Stomach (tissue), 9 donors: ENCODE results near the gene APRT. TPM values are rescaled to one million over a fixed set of nuclear protein-coding genes. Genes with fewer than 3 reads are reported as not detected.
A peak's percentile ranks its signal among the peaks of the same experiment; 100 is the strongest.

Experiments used
- DNase-seq, 2 donors: peaks; one replicate each; pipeline versions ENCODE4 v3.0.0 to v3.0.0-alpha.2; 2013 to 2019
- H3K27ac ChIP-seq, 5 donors: fragments of 200-600 bp in 4 of 5; sonication (generic) in 4 of 5; one replicate each; pipeline ENCODE4 v1.5.1; 2013 to 2019; ENCODE audit warnings: mild to moderate bottlenecking in 1 of 5, moderate library complexity in 1 of 5
- H3K27me3 ChIP-seq, 3 donors: fragments of 200-600 bp; sonication (generic); one replicate each; pipeline ENCODE4 v1.5.1; 2017 to 2019; ENCODE audit warnings: mixed run types in 1 of 3
- H3K36me3 ChIP-seq, 4 donors: fragments of 200-600 bp; sonication (generic); 1 replicate in 3 of 4; 2 replicates in 1 of 4; pipeline ENCODE4 v1.5.1; 2016 to 2019
- H3K4me1 ChIP-seq, 4 donors: fragments of 200-600 bp; sonication (generic); one replicate each; pipeline ENCODE4 v1.5.1; 2016 to 2019
- H3K4me3 ChIP-seq, 4 donors: fragments of 200-600 bp; sonication (generic) in 3 of 4; one replicate each; pipeline ENCODE4 v1.5.1; 2016 to 2019; ENCODE audit warnings: mild to moderate bottlenecking in 1 of 4
- H3K9me3 ChIP-seq, 4 donors: fragments of 200-600 bp; sonication (generic); one replicate each; pipeline ENCODE4 v1.5.1; 2016 to 2019
- CTCF ChIP-seq, 7 experiments: fragments of 450-650 bp in 4 of 7; fragments of 200-600 bp in 3 of 7; sonication (generic) in 3 of 7; IDR thresholded peaks; one replicate each; pipeline ENCODE4 v1.5.1; 2016 to 2019; ENCODE audit warnings: antibody characterized with exemption in 7 of 7, control low read depth in 2 of 7, mild to moderate bottlenecking in 1 of 7
- EP300 ChIP-seq: sonication (generic); formaldehyde crosslinking; IDR thresholded peaks from one replicate; pipeline ENCODE4 v1.6.1; 2017; ENCODE audit warnings: antibody characterized with exemption
- POLR2A ChIP-seq, 4 donors: fragments of 450-650 bp; IDR thresholded peaks; one replicate each; pipeline ENCODE4 v1.6.1; 2016; ENCODE audit warnings: antibody characterized with exemption in 4 of 4, control low read depth in 2 of 4, mild to moderate bottlenecking in 1 of 4, moderate library complexity in 1 of 4
- POLR2AphosphoS5 ChIP-seq, 3 donors: sonication (generic); formaldehyde crosslinking; IDR thresholded peaks; one replicate each; pipeline ENCODE4 v1.6.1; 2016; ENCODE audit warnings: antibody characterized with exemption in 3 of 3
- WGBS, 5 donors: extraction: QIAGEN DNeasy Blood & Tissue Kit in 3 of 5; methylation state at CpG; one replicate each; pipeline versions ENCODE4 v1.1.5 to v1.1.7; 2013 to 2018; 5-methylcytosine and 5-hydroxymethylcytosine counted together
- intact Hi-C: fragments of 100-400 bp; cut with DNase I; formaldehyde crosslinking; loops from one replicate; pipeline ENCODE4 v1.15.1; 2023; ENCODE audit warnings: low total_unique reads
- polyA plus RNA-seq, 3 donors: library from polyadenylated mRNA; stranded (reverse); fragments of 200-250 nt; gene quantifications; one replicate each; pipeline ENCODE4 v1.2.3, GENCODE V29; 2013
- total RNA-seq, 5 donors: library from RNA; depleted of rRNA; stranded (reverse); fragments of >200 nt; gene quantifications; one replicate each; pipeline versions ENCODE4 v1.1.0 to v1.2.3, GENCODE V29; 2014 to 2016
- donor health status: healthy with polysubstance abuse.
- donor health status: Bipolar disorder and iron deficiency.
- donor health status: healthy.

APRT gene
- total and polyA plus RNA-seq, 8 donors, result 18.1 to 340 (median 232) TPM

- H3K4me3 ChIP-seq, result peak overlapping the region in 2 of 4 donors; percentile 85 to 93
- DNase-seq, result no peak
- TF ChIP-seq CTCF (IDR thresholded peaks at IDR 0.05), result no peak
- no peak for TF ChIP-seq EP300
- no peak for TF ChIP-seq POLR2AphosphoS5 (IDR thresholded peaks at IDR 0.05)
- TF ChIP-seq POLR2A (IDR thresholded peaks at IDR 0.05), result no peak
- H3K27ac ChIP-seq, result peak overlapping the region in 3 of 5 donors; percentile 93 to 97 (median 95)
- H3K27me3 ChIP-seq, result no peaks in the 10 kb centered on the region
- H3K36me3 ChIP-seq, result peaks cover 9 to 16% (median 16%) of the 10 kb centered on the region in 4 donors
- intact Hi-C loops, result no loop called here
- whole genome bisulfite sequencing, 5 donors, result 41 to 62% (median 53%) methylated on average over 21 to 26 of the region's 26 CpGs
- peaks cover 28 to 48% (median 44%) of the 10 kb centered on the region in 4 donors for H3K4me1 ChIP-seq
- H3K9me3 ChIP-seq, result no peaks in the 10 kb centered on the region
Observed at GRCh38 chr16:88813269-88814143, 1.8 kb upstream of the APRT start.

GRCh38 chr16:88812513-88813268 lies 963 bp upstream of the APRT start:
- 37 to 52% (median 44%) methylated on average over 30 to 37 of the region's 37 CpGs for WGBS, 5 donors
- Histone ChIP-seq H3K36me3 (peaks cover 9 to 25% (median 24%) of the 10 kb centered on the region in 4 donors), H3K27ac (peak overlapping the region; percentile 87 to 97 (median 93)), H3K4me3 (peak overlapping the region; percentile 73 to 93 (median 79)), H3K4me1 (peaks cover 28 to 48% (median 44%) of the 10 kb centered on the region in 4 donors), H3K27me3 (no peaks in the 10 kb centered on the region), H3K9me3 (no peaks in the 10 kb centered on the region)
- DNase-seq, result peak in 1 of 2 donors; percentile 45
- intact Hi-C loops, result no loop called here
- peak in 1 of 3 donors; percentile 2 for TF ChIP-seq POLR2AphosphoS5 (IDR thresholded peaks at IDR 0.05)
- TF ChIP-seq EP300, result no peak
- no peak for TF ChIP-seq POLR2A (IDR thresholded peaks at IDR 0.05)

GRCh38 chr16:88810912-88811768 lies 588 bp downstream of the APRT start:
- Histone ChIP-seq H3K4me3 (peak overlapping the region; percentile 73 to 93 (median 79)), H3K36me3 (peaks cover 9 to 32% (median 27%) of the 10 kb centered on the region in 4 donors), H3K27me3 (no peaks in the 10 kb centered on the region), H3K9me3 (no peaks in the 10 kb centered on the region), H3K27ac (peak overlapping the region; percentile 87 to 97 (median 93)), H3K4me1 (peaks cover 28 to 48% (median 42%) of the 10 kb centered on the region in 4 donors)
- 0 to 2% (median 1%) methylated on average over 29 to 65 of the region's 65 CpGs for WGBS, 5 donors
- intact Hi-C loops, result no loop called here
- no peak for TF ChIP-seq EP300
- TF ChIP-seq POLR2A (IDR thresholded peaks at IDR 0.05), result peak in 2 of 4 donors; percentile 16 to 51
- TF ChIP-seq POLR2AphosphoS5 (IDR thresholded peaks at IDR 0.05), result peak; percentile 72 to 97 (median 74)
- TF ChIP-seq CTCF (IDR thresholded peaks at IDR 0.05), result no peak
- peak; percentile 72 to 96 for DNase-seq

- peaks cover 28 to 44% (median 40%) of the 10 kb centered on the region in 4 donors for H3K4me1 ChIP-seq
- H3K27me3 ChIP-seq, result no peaks in the 10 kb centered on the region
- intact Hi-C loops, result no loop called here
- 21 to 30% (median 25%) methylated on average over 11 to 12 of the region's 12 CpGs for WGBS, 5 donors
- peaks cover 9 to 32% (median 27%) of the 10 kb centered on the region in 4 donors for H3K36me3 ChIP-seq
- TF ChIP-seq POLR2AphosphoS5 (IDR thresholded peaks at IDR 0.05) (no peak), POLR2A (IDR thresholded peaks at IDR 0.05) (no peak), CTCF (IDR thresholded peaks at IDR 0.05) (no peak), EP300 (no peak)
- H3K4me3 ChIP-seq, result peak overlapping the region; percentile 73 to 93 (median 79)
- peak overlapping the region in 4 of 5 donors; percentile 87 to 97 (median 94) for H3K27ac ChIP-seq
- DNase-seq, result no peak
- H3K9me3 ChIP-seq, result no peaks in the 10 kb centered on the region
Observed at GRCh38 chr16:88810166-88810911, 1.4 kb downstream of the APRT start.
